H1 (cell line): ENCODE data around the gene ZSCAN12. TPM values are rescaled to one million over a fixed set of nuclear protein-coding genes. Genes with fewer than 3 reads are reported as not detected.

Source experiments
- SIX5 ChIP-seq: IDR thresholded peaks from 2 replicates; pipeline ENCODE4 v1.6.1; 2011; ENCODE audit warnings: mild to moderate bottlenecking, low read depth, low read length
- SP4 ChIP-seq: IDR thresholded peaks from 2 replicates; pipeline ENCODE4 v1.6.1; 2012; ENCODE audit warnings: low read length, inconsistent platforms
- polyA plus RNA-seq, 7 experiments: library from polyadenylated mRNA; depleted of rRNA in 3 of 7; stranded (reverse) in 5 of 7; unstranded in 2 of 7; fragments of >200 nt in 5 of 7; fragments of 200-250 nt in 2 of 7; gene quantifications; 1 replicate in 5 of 7; 2 replicates in 1 of 7; 4 replicates in 1 of 7; pipeline versions ENCODE4 v1.2.1 to v1.2.3, GENCODE V29; 2011 to 2013; ENCODE audit warnings: missing spikeins in 2 of 7, mixed read lengths in 2 of 7
- total RNA-seq: library from RNA; stranded (reverse); fragmentation: NEBNext Ultra II Directional; extraction: Animal tissue kit (Norgen Biotek cat#: 25700); gene quantifications from 2 replicates; pipeline ENCODE4 v1.2.1, GENCODE V29; 2021

The ZSCAN12 gene
- total and polyA plus RNA-seq, 2 of the 8 experiments (the other 6 are each of a cell fraction or from before 2014, with no cell fraction given) = 2.2 to 9.6 TPM

- TF ChIP-seq SP4 = no peak
- TF ChIP-seq SIX5 = no peak
Observed at GRCh38 chr6:28399350-28400121, at the start of gene ZSCAN12 (continued).
